PFSK-1 (cell line): ENCODE results near the gene ARHGAP10.

ENCODE experiments used
- POLR2AphosphoS5 ChIP-seq: IDR thresholded peaks from 2 replicates; pipeline ENCODE4 v1.6.1; 2012; ENCODE audit warnings: low read depth, mild to moderate bottlenecking, control low read depth, low read length, moderate library complexity
- TF ChIP-seq, protein P1 (sequence below), 2 experiments: IDR thresholded peaks; 2 replicates each; pipeline versions ENCODE4 v1.6.1 to v1.8.0; 2011 to 2012; ENCODE audit warnings: low read depth in 2 of 2, low read length in 2 of 2, control low read depth in 1 of 2, inconsistent platforms in 1 of 2, mild to moderate bottlenecking in 1 of 2, moderate library complexity in 1 of 2; ENCODE audit not compliant: insufficient read depth in 1 of 2

DNA sequence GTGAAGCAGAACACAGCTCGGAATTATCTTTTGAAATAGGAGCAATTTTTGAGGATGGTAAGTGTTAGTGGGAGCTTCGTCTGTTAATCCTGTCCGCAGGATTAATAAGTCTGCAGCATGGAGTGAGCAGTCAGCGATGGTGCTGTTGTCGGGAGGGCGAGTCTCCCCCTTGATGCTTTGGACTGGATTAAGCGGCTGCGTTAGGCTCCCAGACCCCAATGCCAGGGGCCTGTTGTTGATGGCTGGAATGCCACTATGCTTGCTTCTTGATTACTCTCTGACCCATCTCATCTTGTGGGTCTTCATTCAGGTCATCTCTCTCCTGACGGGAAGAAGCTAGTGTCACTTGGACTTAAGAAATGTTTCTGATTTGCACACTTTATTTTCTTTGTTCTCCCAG lies 332.6 kb downstream of the ARHGAP10 start:
- TF ChIP-seq, protein P1, sequence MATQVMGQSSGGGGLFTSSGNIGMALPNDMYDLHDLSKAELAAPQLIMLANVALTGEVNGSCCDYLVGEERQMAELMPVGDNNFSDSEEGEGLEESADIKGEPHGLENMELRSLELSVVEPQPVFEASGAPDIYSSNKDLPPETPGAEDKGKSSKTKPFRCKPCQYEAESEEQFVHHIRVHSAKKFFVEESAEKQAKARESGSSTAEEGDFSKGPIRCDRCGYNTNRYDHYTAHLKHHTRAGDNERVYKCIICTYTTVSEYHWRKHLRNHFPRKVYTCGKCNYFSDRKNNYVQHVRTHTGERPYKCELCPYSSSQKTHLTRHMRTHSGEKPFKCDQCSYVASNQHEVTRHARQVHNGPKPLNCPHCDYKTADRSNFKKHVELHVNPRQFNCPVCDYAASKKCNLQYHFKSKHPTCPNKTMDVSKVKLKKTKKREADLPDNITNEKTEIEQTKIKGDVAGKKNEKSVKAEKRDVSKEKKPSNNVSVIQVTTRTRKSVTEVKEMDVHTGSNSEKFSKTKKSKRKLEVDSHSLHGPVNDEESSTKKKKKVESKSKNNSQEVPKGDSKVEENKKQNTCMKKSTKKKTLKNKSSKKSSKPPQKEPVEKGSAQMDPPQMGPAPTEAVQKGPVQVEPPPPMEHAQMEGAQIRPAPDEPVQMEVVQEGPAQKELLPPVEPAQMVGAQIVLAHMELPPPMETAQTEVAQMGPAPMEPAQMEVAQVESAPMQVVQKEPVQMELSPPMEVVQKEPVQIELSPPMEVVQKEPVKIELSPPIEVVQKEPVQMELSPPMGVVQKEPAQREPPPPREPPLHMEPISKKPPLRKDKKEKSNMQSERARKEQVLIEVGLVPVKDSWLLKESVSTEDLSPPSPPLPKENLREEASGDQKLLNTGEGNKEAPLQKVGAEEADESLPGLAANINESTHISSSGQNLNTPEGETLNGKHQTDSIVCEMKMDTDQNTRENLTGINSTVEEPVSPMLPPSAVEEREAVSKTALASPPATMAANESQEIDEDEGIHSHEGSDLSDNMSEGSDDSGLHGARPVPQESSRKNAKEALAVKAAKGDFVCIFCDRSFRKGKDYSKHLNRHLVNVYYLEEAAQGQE (IDR thresholded peaks at IDR 0.05; ENCODE audit: insufficient read depth in 1 of 2, low read depth in 2 of 2, low read length in 2 of 2) = no peak
- TF ChIP-seq POLR2AphosphoS5 = no peak
